GM19351 (cell line): ENCODE measurements around the gene CST4.
"Not testable (repeated sequence)": the region's sequence is repeated elsewhere in the genome, so short reads cannot be mapped to it uniquely, and the experiment has no call there.

Experiments
- ATAC-seq: cut with Tn5 transposase; IDR thresholded peaks from one replicate; pipeline ENCODE4 v1.9.1; 2021; ENCODE audit warnings: mild to moderate bottlenecking, moderate library complexity; ENCODE audit not compliant: unreplicated experiment

CST4 gene

GRCh38 chr20:23688684-23689398, at the start of gene CST4:
TSS of gene CST4 (minus strand) at chr20:23689038. CDS start at chr20:23688969, 69 bp downstream.
- ATAC-seq = not testable (repeated sequence)

GRCh38 chr20:23735391-23735790, 46.6 kb upstream of the CST4 start:
- not testable (repeated sequence) for ATAC-seq

GRCh38 chr20:23734949-23735348, 46.1 kb upstream of the CST4 start:
- ATAC-seq = not testable (repeated sequence)

GRCh38 chr20:23734440-23734839, 45.6 kb upstream of the CST4 start:
- ATAC-seq = not testable (repeated sequence)

GRCh38 chr20:23727016-23727415, 38.2 kb upstream of the CST4 start:
- no peak for ATAC-seq

GRCh38 chr20:23725102-23725501, 36.3 kb upstream of the CST4 start:
- no peak for ATAC-seq

- ATAC-seq = peak; percentile 87
Measured at GRCh38 chr20:23723659-23724307, 34.9 kb upstream of the CST4 start.

GRCh38 chr20:23722851-23723250, 34.0 kb upstream of the CST4 start:
- ATAC-seq = not testable (repeated sequence)

- no peak for ATAC-seq
Measured at GRCh38 chr20:23721962-23722361, 33.1 kb upstream of the CST4 start.

- ATAC-seq = not testable (repeated sequence)
Measured at GRCh38 chr20:23719351-23719750, 30.5 kb upstream of the CST4 start.

- ATAC-seq = not testable (repeated sequence)
Measured at GRCh38 chr20:23711778-23712177, 22.9 kb upstream of the CST4 start.

- ATAC-seq = no peak
Measured at GRCh38 chr20:23710771-23711170, 21.9 kb upstream of the CST4 start.

- ATAC-seq = no peak
Measured at GRCh38 chr20:23705895-23706294, 17.1 kb upstream of the CST4 start.

GRCh38 chr20:23702021-23702420, 13.2 kb upstream of the CST4 start:
- ATAC-seq = no peak

GRCh38 chr20:23700931-23701330, 12.1 kb upstream of the CST4 start:
- ATAC-seq = no peak

- ATAC-seq = no peak
Measured at GRCh38 chr20:23697947-23698346, 9.1 kb upstream of the CST4 start.

GRCh38 chr20:23695068-23695395, 6.2 kb upstream of the CST4 start:
- ATAC-seq = not testable (repeated sequence)

- not testable (repeated sequence) for ATAC-seq
Measured at GRCh38 chr20:23694178-23695067, 5.6 kb upstream of the CST4 start.

- ATAC-seq = not testable (repeated sequence)
Measured at GRCh38 chr20:23692725-23693619, 4.1 kb upstream of the CST4 start.

GRCh38 chr20:23691675-23692074, 2.8 kb upstream of the CST4 start:
- ATAC-seq = no peak
